Fibroblast of the aortic adventitia (primary cell): ENCODE data around the gene CSNK1G3. TPM values are rescaled to one million over a fixed set of nuclear protein-coding genes. Genes with fewer than 3 reads are reported as not detected.
A peak's percentile ranks its signal among the peaks of the same experiment; 100 is the strongest.
"Not testable (repeated sequence)": the region's sequence is repeated elsewhere in the genome, so short reads cannot be mapped to it uniquely, and the experiment has no call there.

Experiments used
- DNase-seq: peaks from one replicate; pipeline ENCODE4 v3.0.0-alpha.2; 2010; ENCODE audit warnings: low read depth
- H3K4me3 ChIP-seq: 2 replicates; pipeline ENCODE4 v1.5.1; 2011; ENCODE audit warnings: low read depth, mild to moderate bottlenecking, control low read depth, low read length, moderate library complexity
- total RNA-seq: library from RNA; depleted of rRNA; stranded (reverse); fragments of >200 nt; gene quantifications from 2 replicates; pipeline ENCODE4 v1.2.3, GENCODE V29; 2012; ENCODE audit warnings: low replicate concordance
- TF ChIP-seq, protein P1 (sequence below): IDR thresholded peaks from 2 replicates; pipeline ENCODE4 v1.5.1; 2011; ENCODE audit warnings: mild to moderate bottlenecking, low read length, control low read depth, inconsistent platforms; ENCODE audit not compliant: insufficient read depth

Gene CSNK1G3
- total RNA-seq: 71.0 and 73.8 TPM in 2 replicates

DNA sequence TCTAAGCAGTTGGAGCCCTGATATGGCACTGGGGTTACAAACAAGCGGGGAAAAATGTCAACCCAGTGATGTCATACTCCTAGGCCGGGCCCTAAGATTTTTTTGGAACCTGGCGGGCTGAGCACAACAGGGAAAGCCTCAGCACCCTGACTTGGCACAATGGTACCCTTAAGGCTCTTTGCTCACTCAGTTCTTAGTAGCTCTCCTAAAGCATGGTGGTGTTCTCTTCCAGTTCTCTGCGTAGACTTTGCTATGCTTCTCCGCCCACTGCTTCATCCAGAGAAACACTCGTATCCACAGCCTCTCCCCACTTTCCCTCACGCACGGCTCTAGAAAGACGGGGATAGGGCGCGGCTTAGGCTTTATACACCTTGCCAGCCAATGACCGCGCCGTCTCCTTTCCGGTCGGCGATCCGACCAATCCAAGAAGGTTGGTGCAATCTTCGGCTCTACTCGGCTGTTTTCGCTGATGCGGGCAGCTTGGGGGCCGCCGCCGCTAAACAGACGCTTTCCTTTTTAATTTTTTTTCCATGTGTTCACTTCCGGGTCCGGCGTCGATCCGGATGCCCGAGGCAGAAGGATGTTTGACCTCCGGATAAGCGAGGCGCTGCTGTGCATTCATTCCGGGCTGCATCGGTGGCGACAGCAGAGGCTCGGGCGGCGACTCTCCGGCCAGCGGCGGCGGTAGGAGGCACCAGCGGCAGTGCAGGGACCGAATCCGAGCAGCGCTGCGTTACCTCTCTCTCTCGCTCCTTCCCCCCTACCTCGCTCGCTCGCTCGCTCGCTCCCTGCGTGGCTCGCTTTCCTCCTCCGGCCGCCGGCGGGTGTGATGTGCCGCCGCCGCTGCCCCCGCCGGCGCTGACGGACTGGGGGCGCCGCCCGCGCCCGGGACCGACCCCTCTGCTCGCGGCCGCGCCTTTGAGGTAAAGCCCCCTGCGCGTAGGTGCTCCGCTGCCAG, at the start of gene CSNK1G3:
CSNK1G3 (plus strand) TSS at position 530 of the 958 bp plus-strand sequence. CDS start 33,487 bp downstream, outside the sequence.
- H3K4me3 ChIP-seq: peak within 1 kb of the TSS; percentile 94
- peak; percentile 98 for DNase-seq
- TF ChIP-seq, protein P1, sequence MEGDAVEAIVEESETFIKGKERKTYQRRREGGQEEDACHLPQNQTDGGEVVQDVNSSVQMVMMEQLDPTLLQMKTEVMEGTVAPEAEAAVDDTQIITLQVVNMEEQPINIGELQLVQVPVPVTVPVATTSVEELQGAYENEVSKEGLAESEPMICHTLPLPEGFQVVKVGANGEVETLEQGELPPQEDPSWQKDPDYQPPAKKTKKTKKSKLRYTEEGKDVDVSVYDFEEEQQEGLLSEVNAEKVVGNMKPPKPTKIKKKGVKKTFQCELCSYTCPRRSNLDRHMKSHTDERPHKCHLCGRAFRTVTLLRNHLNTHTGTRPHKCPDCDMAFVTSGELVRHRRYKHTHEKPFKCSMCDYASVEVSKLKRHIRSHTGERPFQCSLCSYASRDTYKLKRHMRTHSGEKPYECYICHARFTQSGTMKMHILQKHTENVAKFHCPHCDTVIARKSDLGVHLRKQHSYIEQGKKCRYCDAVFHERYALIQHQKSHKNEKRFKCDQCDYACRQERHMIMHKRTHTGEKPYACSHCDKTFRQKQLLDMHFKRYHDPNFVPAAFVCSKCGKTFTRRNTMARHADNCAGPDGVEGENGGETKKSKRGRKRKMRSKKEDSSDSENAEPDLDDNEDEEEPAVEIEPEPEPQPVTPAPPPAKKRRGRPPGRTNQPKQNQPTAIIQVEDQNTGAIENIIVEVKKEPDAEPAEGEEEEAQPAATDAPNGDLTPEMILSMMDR: no peak

DNA sequence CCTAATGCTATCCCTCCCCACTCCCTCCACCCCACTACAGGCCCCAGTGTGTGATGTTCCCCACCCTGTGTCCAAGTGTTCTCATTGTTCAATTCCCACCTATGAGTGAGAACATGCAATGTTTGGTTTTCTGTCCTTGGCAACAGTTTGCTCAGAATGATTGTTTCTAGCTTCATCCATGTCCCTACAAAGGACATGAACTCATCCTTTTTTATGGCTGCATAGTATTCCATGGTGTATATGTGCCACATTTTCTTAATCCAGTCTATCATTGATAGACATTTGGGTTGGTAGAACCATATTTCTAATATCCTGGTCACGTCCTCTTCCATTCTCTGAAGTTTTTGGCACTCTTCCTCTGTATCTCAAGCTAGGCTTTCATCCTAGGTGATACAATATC, 45.1 kb upstream of the CSNK1G3 start:
- not testable (repeated sequence) for DNase-seq, H3K4me3 ChIP-seq

DNA sequence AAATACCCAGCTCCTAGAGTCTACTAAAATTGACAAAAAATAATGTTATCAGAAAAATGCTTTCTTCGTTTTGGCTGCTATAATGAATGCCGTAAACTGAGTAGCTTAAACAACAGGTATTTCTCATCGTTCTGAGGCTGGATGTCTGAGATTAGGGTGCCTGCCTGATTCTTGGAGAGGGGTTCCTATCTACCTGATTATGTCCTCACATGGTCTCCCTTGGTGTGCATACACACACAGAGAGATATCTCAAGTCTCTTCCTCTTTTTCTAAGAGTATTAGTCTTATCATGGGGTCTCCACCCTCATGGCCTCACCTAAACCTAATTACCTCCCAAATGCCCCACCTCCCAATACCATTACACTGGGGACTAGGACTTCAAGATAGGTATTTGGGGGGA, 40.6 kb upstream of the CSNK1G3 start:
- TF ChIP-seq, protein P1: no peak
- no peak overlapping the region for H3K4me3 ChIP-seq
- no peak for DNase-seq

DNA sequence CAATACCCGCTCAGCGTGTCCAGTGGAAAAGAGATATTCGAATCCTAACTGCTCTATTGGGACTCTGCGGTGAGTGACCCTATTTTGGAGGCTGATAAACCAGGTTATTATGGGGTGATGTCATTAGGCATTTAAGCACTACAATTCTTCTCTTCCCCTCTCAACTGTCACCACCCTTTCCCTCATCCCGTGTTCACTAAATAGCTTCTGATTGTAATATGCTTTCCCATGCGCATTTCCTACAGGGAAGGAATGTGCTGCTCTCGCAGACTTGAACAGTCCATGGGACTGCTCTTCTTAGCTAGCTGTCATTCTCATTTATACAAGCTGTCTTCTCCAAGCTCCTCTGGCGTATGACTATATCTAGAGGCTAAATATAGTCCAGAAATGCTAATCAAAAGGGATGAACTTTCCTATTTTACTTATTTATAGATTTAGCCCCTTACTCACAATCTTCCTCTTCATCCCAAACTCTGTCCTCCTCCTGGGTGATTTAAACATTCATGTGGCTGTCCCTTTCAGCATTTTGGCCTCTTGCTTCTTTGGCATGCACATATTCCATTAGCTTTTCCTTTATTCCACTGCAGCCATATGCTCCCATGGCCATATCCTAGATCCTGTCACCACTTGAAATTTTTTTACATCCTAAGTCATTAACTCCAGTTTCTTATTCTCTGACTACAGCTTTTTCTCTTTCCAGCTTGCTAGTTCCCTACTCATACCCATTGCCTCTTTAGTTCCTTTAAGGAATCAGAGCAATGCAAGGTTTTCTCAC, 39.6 kb upstream of the CSNK1G3 start:
- DNase-seq: no peak
- no peak overlapping the region for H3K4me3 ChIP-seq
- TF ChIP-seq, protein P1: no peak

DNA sequence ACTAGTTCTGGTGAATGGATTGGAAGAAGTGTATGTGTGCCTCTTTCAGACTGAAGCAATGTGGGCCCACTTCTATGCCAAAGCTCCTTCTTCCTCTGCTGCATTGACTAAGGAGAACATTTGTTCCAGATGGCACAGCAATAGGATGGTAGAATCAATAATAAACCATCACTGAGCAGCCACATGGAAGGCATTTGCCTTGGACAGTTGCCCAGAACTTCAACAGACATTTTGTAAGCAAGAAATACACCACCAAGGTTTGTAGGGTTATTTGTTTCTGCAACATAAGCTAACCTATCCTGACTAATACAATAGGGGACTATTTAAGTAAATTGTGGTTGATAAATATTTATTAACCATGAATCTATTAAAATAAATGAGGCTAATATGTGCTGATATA, 37.7 kb upstream of the CSNK1G3 start:
- no peak overlapping the region for H3K4me3 ChIP-seq
- no peak for DNase-seq
- TF ChIP-seq, protein P1: no peak

DNA sequence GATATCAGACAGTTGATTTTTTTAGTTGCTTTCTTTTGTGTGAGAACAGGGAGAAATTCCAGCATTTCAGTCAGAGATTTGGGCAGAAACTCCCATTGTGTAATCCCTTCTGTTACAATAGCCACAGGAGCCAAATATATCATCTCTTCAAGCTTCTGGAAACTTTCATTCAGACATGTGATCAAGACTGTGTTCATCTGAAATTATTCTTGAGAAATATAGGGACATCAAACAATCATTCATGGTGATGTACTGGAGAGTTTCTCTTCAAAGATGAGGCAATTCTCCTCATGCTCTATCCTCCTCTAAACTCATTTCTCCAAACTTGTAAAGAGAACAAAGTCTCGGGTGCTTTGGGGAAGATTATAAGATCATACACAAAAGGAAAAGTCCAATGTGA, 35.2 kb upstream of the CSNK1G3 start:
- TF ChIP-seq, protein P1: no peak
- no peak overlapping the region for H3K4me3 ChIP-seq
- peak; percentile 43 for DNase-seq

DNA sequence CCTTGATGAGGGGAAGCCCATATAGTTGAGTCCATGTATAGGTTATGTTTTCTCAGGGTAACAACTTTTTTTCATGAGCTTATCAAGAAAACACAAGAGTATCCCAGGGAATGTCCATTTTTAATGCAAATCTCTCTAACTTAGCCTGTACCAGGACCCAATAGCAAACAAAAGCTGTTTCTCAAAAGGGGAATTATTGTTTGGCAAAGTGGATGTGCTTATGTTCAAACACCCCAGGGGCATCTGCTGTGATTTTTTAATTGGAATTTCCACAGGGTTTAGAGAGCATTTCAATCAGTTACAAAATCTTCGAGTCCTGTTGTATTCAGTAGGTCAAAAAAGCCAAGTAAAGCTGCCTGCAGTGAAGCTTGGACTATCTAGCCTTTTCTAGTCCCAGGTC, 33.4 kb upstream of the CSNK1G3 start:
- no peak overlapping the region for H3K4me3 ChIP-seq
- TF ChIP-seq, protein P1: no peak
- DNase-seq: no peak
